ENCODE measurements around the gene UNC93A.
"Not testable (repeated sequence)": the region's sequence is repeated elsewhere in the genome, so short reads cannot be mapped to it uniquely, and the experiment has no call there.

UNC93A gene

GRCh38 chr6:167303675-167304625, 12.8 kb downstream of the UNC93A start:
- no peak for TF ChIP-seq CTCF (IDR thresholded peaks at IDR 0.05; ENCODE audit: extremely low read depth, missing control alignments)
- DNase-seq (ENCODE audit: low spot score) = no peak

GRCh38 chr6:167304912-167305311, 13.8 kb downstream of the UNC93A start:
- no peak for TF ChIP-seq CTCF (IDR thresholded peaks at IDR 0.05; ENCODE audit: extremely low read depth, missing control alignments)
- no peak for DNase-seq (ENCODE audit: low spot score)

GRCh38 chr6:167305796-167306195, 14.7 kb downstream of the UNC93A start:
- DNase-seq (ENCODE audit: low spot score) = no peak
- TF ChIP-seq CTCF (IDR thresholded peaks at IDR 0.05; ENCODE audit: extremely low read depth, missing control alignments) = no peak

GRCh38 chr6:167306401-167306998, 15.4 kb downstream of the UNC93A start:
- DNase-seq (ENCODE audit: low spot score) = no peak
- no peak for TF ChIP-seq CTCF (IDR thresholded peaks at IDR 0.05; ENCODE audit: extremely low read depth, missing control alignments)

- DNase-seq (ENCODE audit: low spot score) = no peak
- no peak for TF ChIP-seq CTCF (IDR thresholded peaks at IDR 0.05; ENCODE audit: extremely low read depth, missing control alignments)
These were observed 16.3 kb downstream of the UNC93A start for GRCh38 chr6:167307342-167307955.

- no peak for TF ChIP-seq CTCF (IDR thresholded peaks at IDR 0.05; ENCODE audit: extremely low read depth, missing control alignments)
- no peak for DNase-seq (ENCODE audit: low spot score)
These were observed 17.1 kb downstream of the UNC93A start for GRCh38 chr6:167308207-167308606.

GRCh38 chr6:167309355-167310192, 18.5 kb downstream of the UNC93A start:
- not testable (repeated sequence) for DNase-seq (ENCODE audit: low spot score)
